IMR-90 (cell line): ENCODE measurements around the gene POLG2.

Experiments used
- BHLHE40 ChIP-seq: fragments of 150-350 bp; IDR thresholded peaks from 2 replicates; pipeline ENCODE4 v1.6.1; 2016; ENCODE audit warnings: mild to moderate bottlenecking, low read depth, low read length
- CEBPB ChIP-seq: IDR thresholded peaks from 2 replicates; pipeline ENCODE4 v1.6.1; 2012; ENCODE audit warnings: low read depth, low read length, improper control_type of control experiment
- CHD1 ChIP-seq: IDR thresholded peaks from 2 replicates; pipeline ENCODE4 v1.6.1; 2012; ENCODE audit warnings: low read depth, low read length, improper control_type of control experiment
- CTCF ChIP-seq: conservative IDR thresholded peaks from 2 replicates; pipeline ENCODE4 v1.5.1; 2012; ENCODE audit warnings: mild to moderate bottlenecking, low read depth, low read length, improper control_type of control experiment
- MAFK ChIP-seq: IDR thresholded peaks from 2 replicates; pipeline ENCODE4 v1.6.1; 2012; ENCODE audit warnings: low read depth, low read length, improper control_type of control experiment
- MAZ ChIP-seq: IDR thresholded peaks from 2 replicates; pipeline ENCODE4 v1.6.1; 2012; ENCODE audit warnings: low read depth, mild to moderate bottlenecking, low read length, improper control_type of control experiment, moderate library complexity, borderline replicate concordance
- NFE2L2 ChIP-seq: fragments of 150-350 bp; IDR thresholded peaks from 2 replicates; pipeline ENCODE4 v1.6.1; 2016; ENCODE audit warnings: low read depth, mild to moderate bottlenecking, low read length
- POLR2A ChIP-seq: IDR thresholded peaks from 2 replicates; pipeline ENCODE4 v1.6.1; 2012; ENCODE audit warnings: mild to moderate bottlenecking, low read depth, low read length
- RCOR1 ChIP-seq: IDR thresholded peaks from 2 replicates; pipeline ENCODE4 v1.6.1; 2012; ENCODE audit warnings: mild to moderate bottlenecking, low read length, improper control_type of control experiment; ENCODE audit not compliant: insufficient replicate concordance
- RFX5 ChIP-seq: IDR thresholded peaks from 2 replicates; pipeline ENCODE4 v1.8.0; 2012; ENCODE audit warnings: low read depth, mild to moderate bottlenecking, low read length, moderate library complexity
- SMC3 ChIP-seq: fragments of 150-350 bp; IDR thresholded peaks from 2 replicates; pipeline ENCODE4 v1.6.1; 2016; ENCODE audit warnings: low read depth, mild to moderate bottlenecking, antibody characterized with exemption, low read length, moderate library complexity
- TF ChIP-seq, protein P1 (sequence below): fragments of 150-350 bp; IDR thresholded peaks from 2 replicates; pipeline ENCODE4 v1.6.1; 2016; ENCODE audit warnings: low read depth, mild to moderate bottlenecking, low read length, moderate library complexity, borderline replicate concordance

GRCh38 chr17:64431534-64431933, 65.3 kb downstream of the POLG2 start:
- TF ChIP-seq CTCF, result no peak
- TF ChIP-seq, protein P1, sequence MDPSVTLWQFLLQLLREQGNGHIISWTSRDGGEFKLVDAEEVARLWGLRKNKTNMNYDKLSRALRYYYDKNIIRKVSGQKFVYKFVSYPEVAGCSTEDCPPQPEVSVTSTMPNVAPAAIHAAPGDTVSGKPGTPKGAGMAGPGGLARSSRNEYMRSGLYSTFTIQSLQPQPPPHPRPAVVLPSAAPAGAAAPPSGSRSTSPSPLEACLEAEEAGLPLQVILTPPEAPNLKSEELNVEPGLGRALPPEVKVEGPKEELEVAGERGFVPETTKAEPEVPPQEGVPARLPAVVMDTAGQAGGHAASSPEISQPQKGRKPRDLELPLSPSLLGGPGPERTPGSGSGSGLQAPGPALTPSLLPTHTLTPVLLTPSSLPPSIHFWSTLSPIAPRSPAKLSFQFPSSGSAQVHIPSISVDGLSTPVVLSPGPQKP, result no peak
- no peak for TF ChIP-seq POLR2A
- no peak for TF ChIP-seq BHLHE40
- no peak for TF ChIP-seq RCOR1
- TF ChIP-seq MAZ, result no peak
- no peak for TF ChIP-seq SMC3
- TF ChIP-seq CEBPB, result no peak
- TF ChIP-seq NFE2L2, result no peak
- no peak for TF ChIP-seq RFX5
- TF ChIP-seq CHD1, result no peak
- no peak for TF ChIP-seq MAFK
